HG02588 (cell line): ENCODE results near the gene RHOV.

Source experiments
- ATAC-seq: cut with Tn5 transposase; IDR thresholded peaks from one replicate; pipeline ENCODE4 v1.9.1; 2021; ENCODE audit warnings: mild to moderate bottlenecking, moderate library complexity; ENCODE audit not compliant: unreplicated experiment

RHOV gene

GRCh38 chr15:40904552-40905201 is 30.6 kb upstream of the RHOV start:
- ATAC-seq = no peak

- no peak for ATAC-seq
Measured at GRCh38 chr15:40902605-40903561, 28.8 kb upstream of the RHOV start.

DNA sequence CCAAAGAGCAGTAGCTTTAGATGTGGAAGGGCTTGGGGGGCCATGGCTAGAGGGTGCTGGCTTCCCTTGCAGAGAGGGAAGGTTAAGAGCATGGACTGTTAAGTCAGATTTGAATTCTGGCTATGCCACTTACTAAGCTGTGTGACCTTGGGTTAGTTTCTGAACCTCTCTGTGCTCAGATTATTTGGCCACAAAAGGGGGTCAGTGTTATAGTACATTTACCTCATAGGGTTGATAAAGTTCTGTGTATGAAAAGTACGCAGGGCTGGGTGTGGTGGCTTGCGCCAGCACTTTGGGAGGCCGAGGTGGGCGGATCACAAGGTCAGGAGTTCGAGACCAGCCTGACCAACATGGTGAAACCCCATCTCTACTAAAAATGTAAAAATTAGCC is 27.0 kb upstream of the RHOV start:
- ATAC-seq = no peak

DNA sequence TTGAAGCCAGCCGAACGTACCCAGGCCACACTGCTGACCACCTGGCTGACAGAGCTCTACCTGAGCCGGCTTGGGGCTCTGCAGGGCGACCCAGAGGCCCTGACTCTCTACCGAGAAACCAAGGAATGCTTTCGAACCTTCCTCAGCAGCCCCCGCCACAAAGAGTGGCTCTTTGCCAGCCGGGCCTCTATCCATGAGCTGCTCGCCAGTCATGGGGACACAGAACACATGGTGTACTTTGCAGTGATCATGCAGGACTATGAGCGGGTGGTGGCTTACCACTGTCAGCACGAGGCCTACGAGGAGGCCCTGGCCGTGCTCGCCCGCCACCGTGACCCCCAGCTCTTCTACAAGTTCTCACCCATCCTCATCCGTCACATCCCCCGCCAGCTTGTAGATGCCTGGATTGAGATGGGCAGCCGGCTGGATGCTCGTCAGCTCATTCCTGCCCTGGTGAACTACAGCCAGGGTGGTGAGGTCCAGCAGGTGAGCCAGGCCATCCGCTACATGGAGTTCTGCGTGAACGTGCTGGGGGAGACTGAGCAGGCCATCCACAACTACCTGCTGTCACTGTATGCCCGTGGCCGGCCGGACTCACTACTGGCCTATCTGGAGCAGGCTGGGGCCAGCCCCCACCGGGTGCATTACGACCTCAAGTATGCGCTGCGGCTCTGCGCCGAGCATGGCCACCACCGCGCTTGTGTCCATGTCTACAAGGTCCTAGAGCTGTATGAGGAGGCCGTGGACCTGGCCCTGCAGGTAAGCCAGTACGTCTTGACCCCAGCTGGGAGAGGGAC is 26.4 kb upstream of the RHOV start:
- ATAC-seq = no peak

DNA sequence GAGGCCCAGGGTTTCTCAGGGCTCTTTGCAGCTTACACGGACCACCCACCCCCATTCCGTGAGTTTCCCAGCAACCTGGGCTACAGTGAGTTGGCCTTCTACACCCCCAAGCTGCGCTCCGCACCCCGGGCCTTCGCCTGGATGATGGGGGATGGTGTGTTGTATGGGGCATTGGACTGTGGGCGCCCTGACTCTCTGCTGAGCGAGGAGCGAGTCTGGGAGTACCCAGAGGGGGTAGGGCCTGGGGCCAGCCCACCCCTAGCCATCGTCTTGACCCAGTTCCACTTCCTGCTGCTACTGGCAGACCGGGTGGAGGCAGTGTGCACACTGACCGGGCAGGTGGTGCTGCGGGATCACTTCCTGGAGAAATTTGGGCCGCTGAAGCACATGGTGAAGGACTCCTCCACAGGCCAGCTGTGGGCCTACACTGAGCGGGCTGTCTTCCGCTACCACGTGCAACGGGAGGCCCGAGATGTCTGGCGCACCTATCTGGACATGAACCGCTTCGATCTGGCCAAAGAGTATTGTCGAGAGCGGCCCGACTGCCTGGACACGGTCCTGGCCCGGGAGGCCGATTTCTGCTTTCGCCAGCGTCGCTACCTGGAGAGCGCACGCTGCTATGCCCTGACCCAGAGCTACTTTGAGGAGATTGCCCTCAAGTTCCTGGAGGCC is 25.6 kb upstream of the RHOV start:
- ATAC-seq = no peak

- ATAC-seq = peak; percentile 22
Measured at GRCh38 chr15:40894681-40895448, 20.8 kb upstream of the RHOV start.

- ATAC-seq = peak; percentile 88
Measured at GRCh38 chr15:40893733-40894680, 20.0 kb upstream of the RHOV start, which contains the start of gene VPS18. VPS18 (plus strand) TSS chr15:40894450; CDS start chr15:40894769, 319 bp downstream.

- ATAC-seq = no peak
Measured at GRCh38 chr15:40893019-40893670, 19.1 kb upstream of the RHOV start.

GRCh38 chr15:40892447-40893012 is 18.5 kb upstream of the RHOV start:
- ATAC-seq = no peak

DNA sequence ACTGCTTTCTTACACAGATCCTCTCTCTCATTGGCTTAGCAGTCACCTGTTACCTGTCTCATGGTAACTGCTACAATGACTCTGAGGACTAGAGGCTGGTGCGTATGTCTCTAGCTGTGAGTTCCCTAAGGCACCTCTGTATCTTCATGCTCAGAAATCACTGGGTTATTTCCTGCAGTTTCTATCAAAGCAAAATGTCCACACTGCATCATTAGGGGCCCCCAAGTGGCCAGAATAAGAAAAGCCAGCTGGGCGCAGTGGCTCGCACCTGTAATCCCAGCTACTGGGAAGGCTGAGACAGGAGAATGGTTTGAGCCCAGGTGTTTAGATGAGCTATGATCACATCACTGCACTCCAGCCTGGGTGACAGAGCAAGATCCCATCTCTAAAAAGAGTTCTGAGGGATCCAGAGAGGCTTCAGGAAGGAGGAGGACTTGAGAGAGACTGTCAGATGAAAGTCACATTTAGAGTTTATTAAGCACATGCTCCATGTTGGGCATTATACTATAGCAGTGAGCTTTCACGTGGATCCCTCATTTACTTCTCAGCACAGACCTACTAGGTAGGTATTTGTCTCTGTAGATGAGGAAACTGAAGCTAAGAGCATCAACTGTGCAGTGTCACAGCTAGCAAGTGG is 17.9 kb upstream of the RHOV start:
- no peak for ATAC-seq

DNA sequence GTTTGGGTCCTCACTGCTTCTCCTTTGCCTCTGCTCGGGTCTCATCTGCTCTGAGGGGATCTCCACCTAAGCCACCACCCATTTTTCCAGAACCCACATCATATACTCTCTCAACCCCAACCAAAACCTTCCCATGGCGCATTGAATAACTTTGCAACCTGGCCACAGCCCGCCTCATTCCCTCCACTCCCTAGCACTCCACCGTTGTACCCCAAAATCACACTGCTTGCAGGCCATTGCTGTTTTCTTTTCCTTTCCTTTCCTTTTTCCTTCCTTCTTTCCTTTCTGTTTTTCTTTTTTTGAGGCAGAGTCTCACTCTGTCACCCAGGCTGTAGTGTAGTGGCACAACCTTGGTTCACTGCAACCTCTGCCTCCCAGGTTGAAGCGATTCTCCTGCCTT is 17.1 kb upstream of the RHOV start:
- ATAC-seq = no peak

DNA sequence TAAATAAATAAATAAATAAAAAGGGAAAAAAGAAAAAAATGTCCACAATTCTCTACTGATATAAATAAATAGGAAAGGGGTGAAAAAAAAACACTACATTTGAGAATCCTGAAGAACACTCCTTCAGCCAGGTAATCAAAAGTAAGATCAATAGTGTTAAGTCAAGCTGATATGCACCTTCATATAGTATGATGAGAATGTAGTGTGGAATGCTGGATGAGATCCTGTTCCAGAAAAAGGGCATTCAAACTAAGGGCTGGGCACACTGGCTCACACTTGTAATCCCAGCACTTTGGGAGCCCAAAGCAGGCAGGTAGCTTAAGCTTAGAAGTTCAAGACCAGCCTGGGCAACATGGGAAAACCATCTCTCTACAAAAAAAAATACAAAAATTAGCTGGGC is 15.1 kb upstream of the RHOV start:
- no peak for ATAC-seq

DNA sequence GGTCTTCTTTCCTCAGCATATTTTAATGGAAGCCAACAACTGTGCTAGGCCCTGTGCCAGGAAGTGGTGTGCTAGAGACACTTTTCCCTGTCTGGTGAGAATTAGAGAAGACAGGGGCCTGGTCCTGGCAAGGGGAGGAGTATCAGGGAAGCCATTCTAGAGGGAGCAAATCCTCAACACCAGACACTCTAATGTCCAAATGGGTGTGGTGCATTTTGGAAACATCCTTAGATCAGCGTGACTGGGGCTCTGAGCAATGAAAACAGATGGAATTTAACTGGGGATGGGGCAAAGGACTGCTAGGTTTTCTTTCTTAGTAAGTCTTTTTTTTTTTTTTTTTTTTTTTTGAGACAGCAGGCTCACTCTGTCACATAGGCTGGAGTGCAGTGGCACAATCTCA is 12.6 kb upstream of the RHOV start:
- no peak for ATAC-seq

GRCh38 chr15:40881351-40881750 is 7.3 kb upstream of the RHOV start:
- no peak for ATAC-seq

DNA sequence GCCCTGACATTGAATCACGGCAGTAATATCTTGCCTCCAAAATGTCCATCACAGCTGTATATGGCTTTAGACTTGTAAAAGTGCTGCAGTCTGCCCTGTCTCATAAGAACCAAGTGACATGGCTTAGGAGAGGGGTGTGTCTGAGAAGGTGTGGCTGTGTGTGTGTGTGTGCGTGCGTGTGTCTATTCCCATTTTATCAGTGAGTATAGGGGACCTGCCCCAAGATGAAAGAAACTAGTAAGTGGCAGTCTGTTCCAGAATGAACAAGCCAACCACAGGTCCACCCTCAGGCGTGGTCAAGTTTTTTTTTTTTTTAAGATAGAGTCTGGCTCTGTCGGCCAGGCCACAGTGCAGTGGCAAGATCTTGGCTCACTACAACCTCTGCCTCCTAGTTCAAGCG is 5.6 kb upstream of the RHOV start:
- ATAC-seq = no peak

- no peak for ATAC-seq
Measured at GRCh38 chr15:40878785-40879184, 4.8 kb upstream of the RHOV start.

DNA sequence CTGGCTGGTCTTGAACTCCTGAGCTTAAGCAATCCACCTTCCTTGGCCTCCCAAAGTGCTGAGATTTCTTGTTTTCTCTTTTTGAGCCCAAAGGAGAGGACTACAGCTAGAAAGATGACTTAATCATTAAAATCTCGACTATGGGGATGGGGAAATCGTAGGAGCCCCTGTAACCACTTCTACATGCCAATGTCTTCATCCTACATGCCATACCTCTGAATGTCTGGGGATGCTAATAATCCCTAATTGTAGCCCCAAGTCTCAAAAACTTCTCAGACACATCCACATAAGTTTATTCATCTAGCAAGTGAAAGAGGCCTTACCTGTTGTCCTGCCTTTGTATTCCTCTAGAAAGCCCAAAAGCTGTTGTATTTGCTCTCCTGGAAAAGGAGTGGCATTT is 3.7 kb upstream of the RHOV start:
- no peak for ATAC-seq
